OCI-LY1 (cell line): Measurements from ENCODE around the gene RSRP1.

Experiments
- H2AFZ ChIP-seq: fragments of 200-600 bp; sonication (generic), shearing (Covaris generic); 2 replicates; pipeline ENCODE4 v1.6.0; 2014; ENCODE audit warnings: antibody characterized with exemption, mild to moderate bottlenecking, low read length
- H3F3A ChIP-seq: fragments of 200-600 bp; sonication (generic), shearing (Covaris generic); 2 replicates; pipeline ENCODE4 v1.6.0; 2014; ENCODE audit warnings: mild to moderate bottlenecking, antibody characterized with exemption, low read length, moderate library complexity; ENCODE audit not compliant: insufficient read depth
- H3K27ac ChIP-seq: fragments of 200-600 bp; sonication (generic); 2 replicates; pipeline ENCODE4 v1.5.1; 2014; ENCODE audit warnings: low read length, mixed run types, mild to moderate bottlenecking, low read depth; ENCODE audit not compliant: poor library complexity, severe bottlenecking
- H3K27me3 ChIP-seq: fragments of 200-600 bp; sonication (generic); 2 replicates; pipeline ENCODE4 v1.6.0; 2014; ENCODE audit warnings: antibody characterized with exemption, mild to moderate bottlenecking, low read length, moderate library complexity; ENCODE audit not compliant: insufficient read depth
- H3K36me3 ChIP-seq: fragments of 200-600 bp; sonication (generic); 2 replicates; pipeline ENCODE4 v1.6.1; 2014; ENCODE audit warnings: mild to moderate bottlenecking, antibody characterized with exemption, low read length, moderate library complexity, mixed read lengths; ENCODE audit not compliant: insufficient read depth
- H3K4me1 ChIP-seq: fragments of 200-600 bp; sonication (generic); 2 replicates; pipeline ENCODE4 v1.5.1; 2014; ENCODE audit warnings: mild to moderate bottlenecking, low read length, moderate library complexity; ENCODE audit not compliant: insufficient read depth, severe bottlenecking
- H3K4me2 ChIP-seq: fragments of 200-600 bp; sonication (generic), shearing (Covaris generic); 2 replicates; pipeline ENCODE4 v1.6.1; 2014; ENCODE audit warnings: low read length
- H3K4me3 ChIP-seq: fragments of 200-600 bp; sonication (generic); 2 replicates; pipeline ENCODE4 v1.5.1; 2014; ENCODE audit warnings: low read length, low read depth, mild to moderate bottlenecking, mixed read lengths; ENCODE audit not compliant: poor library complexity, severe bottlenecking
- H3K79me2 ChIP-seq: fragments of 200-600 bp; shearing (Covaris generic); 2 replicates; pipeline ENCODE4 v1.6.1; 2016; ENCODE audit warnings: mixed run types, low read length, mixed read lengths; ENCODE audit not compliant: insufficient read depth
- H3K9ac ChIP-seq: fragments of 200-600 bp; sonication (generic), shearing (Covaris generic); 2 replicates; pipeline ENCODE4 v1.6.1; 2014; ENCODE audit warnings: mild to moderate bottlenecking, low read length, mixed read lengths
- H3K9me2 ChIP-seq: fragments of 200-600 bp; sonication (generic), shearing (Covaris generic); 2 replicates; pipeline ENCODE4 v1.6.1; 2014; ENCODE audit warnings: low read depth, mild to moderate bottlenecking, low read length, mixed read lengths
- H3K9me3 ChIP-seq: fragments of 200-600 bp; shearing (Covaris generic); 2 replicates; pipeline ENCODE4 v1.6.1; 2014; ENCODE audit warnings: low read length, mixed read lengths
- H4K20me1 ChIP-seq: fragments of 200-600 bp; sonication (generic), shearing (Covaris generic); 2 replicates; pipeline ENCODE4 v1.6.0; 2016; ENCODE audit warnings: mild to moderate bottlenecking, low read length; ENCODE audit not compliant: insufficient read depth
- EZH2 ChIP-seq: fragments of 200-600 bp; sonication (generic), shearing (Covaris generic); IDR thresholded peaks from 2 replicates; pipeline ENCODE4 v1.8.0; 2017; ENCODE audit warnings: borderline replicate concordance, mixed run types, mild to moderate bottlenecking, antibody characterized with exemption, low read length, moderate library complexity, mixed read lengths
- TF ChIP-seq, protein P1 (sequence below): fragments of 200-600 bp; sonication (generic), shearing (Covaris generic); IDR thresholded peaks from 2 replicates; pipeline ENCODE4 v1.5.1; 2017; ENCODE audit warnings: mild to moderate bottlenecking, antibody characterized with exemption, low read length, moderate library complexity, mixed read lengths

RSRP1 gene

DNA sequence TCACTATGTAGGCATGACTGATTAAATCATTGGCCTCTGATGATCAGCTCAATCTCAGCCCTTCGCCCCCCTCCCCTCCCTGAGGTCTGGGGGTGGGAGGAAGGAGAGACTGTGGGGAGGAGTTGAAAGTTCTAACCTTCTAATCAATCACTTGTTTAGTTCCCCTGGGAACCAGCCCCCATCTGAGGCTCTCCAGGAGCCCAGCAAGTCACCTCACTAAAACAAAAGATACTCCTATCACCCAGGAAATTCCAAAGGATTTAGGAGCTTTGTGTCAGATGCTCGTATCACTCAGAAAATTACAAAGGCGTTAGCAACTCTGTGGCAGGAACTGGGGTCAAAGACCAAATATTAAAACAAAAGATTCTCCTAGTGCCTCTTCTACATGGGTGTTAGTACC is 36.5 kb downstream of the RSRP1 start:
- H3K9me2 ChIP-seq, result no peaks in the 10 kb centered on the region
- no peaks in the 10 kb centered on the region for H3K9me3 ChIP-seq
- no peak overlapping the region for H2AFZ ChIP-seq
- H3F3A ChIP-seq, result no peaks in the 10 kb centered on the region
- no peak overlapping the region for H3K9ac ChIP-seq
- no peak overlapping the region for H3K27ac ChIP-seq
- H4K20me1 ChIP-seq, result no peaks in the 10 kb centered on the region
- H3K36me3 ChIP-seq, result no peaks in the 10 kb centered on the region
- TF ChIP-seq, protein P1, sequence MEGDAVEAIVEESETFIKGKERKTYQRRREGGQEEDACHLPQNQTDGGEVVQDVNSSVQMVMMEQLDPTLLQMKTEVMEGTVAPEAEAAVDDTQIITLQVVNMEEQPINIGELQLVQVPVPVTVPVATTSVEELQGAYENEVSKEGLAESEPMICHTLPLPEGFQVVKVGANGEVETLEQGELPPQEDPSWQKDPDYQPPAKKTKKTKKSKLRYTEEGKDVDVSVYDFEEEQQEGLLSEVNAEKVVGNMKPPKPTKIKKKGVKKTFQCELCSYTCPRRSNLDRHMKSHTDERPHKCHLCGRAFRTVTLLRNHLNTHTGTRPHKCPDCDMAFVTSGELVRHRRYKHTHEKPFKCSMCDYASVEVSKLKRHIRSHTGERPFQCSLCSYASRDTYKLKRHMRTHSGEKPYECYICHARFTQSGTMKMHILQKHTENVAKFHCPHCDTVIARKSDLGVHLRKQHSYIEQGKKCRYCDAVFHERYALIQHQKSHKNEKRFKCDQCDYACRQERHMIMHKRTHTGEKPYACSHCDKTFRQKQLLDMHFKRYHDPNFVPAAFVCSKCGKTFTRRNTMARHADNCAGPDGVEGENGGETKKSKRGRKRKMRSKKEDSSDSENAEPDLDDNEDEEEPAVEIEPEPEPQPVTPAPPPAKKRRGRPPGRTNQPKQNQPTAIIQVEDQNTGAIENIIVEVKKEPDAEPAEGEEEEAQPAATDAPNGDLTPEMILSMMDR, result no peak
- TF ChIP-seq EZH2, result no peak
- no peak overlapping the region for H3K4me2 ChIP-seq
- no peak overlapping the region for H3K4me3 ChIP-seq
- no peaks in the 10 kb centered on the region for H3K79me2 ChIP-seq
- H3K27me3 ChIP-seq, result 0 out of 2 replicates have a peak, but pooled peaks cover 4% of the 10 kb centered on the region
- H3K4me1 ChIP-seq, result no peaks in the 10 kb centered on the region

DNA sequence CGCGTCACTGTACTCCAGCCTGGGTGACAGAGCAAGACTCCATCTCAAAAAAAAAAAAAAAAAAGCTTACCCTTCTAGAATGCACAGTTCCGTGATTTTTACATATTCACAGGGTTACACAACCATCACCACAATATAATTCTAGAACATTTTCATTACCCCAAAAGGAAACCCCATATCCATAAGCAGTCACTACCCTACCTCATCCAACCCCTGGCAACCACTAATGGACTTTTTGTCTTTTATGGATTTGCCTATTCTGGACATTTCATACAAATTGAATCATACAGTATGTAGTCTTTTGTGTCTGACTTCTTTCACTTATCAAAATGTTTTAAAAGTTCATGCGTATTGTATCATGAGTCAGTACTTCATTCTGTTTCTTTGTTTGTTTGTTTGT is 37.7 kb downstream of the RSRP1 start:
- H3K27me3 ChIP-seq, result 0 out of 2 replicates have a peak, but pooled peaks cover 4% of the 10 kb centered on the region
- H3K9ac ChIP-seq, result no peak overlapping the region
- H3K79me2 ChIP-seq, result no peaks in the 10 kb centered on the region
- no peak overlapping the region for H2AFZ ChIP-seq
- no peaks in the 10 kb centered on the region for H3K4me1 ChIP-seq
- H3K9me3 ChIP-seq, result no peaks in the 10 kb centered on the region
- TF ChIP-seq EZH2, result no peak
- TF ChIP-seq, protein P1, result no peak
- no peak overlapping the region for H3K27ac ChIP-seq
- no peaks in the 10 kb centered on the region for H3K9me2 ChIP-seq
- no peak overlapping the region for H3K4me3 ChIP-seq
- H3F3A ChIP-seq, result no peaks in the 10 kb centered on the region
- H3K36me3 ChIP-seq, result no peaks in the 10 kb centered on the region
- H3K4me2 ChIP-seq, result no peak overlapping the region
- no peaks in the 10 kb centered on the region for H4K20me1 ChIP-seq

DNA sequence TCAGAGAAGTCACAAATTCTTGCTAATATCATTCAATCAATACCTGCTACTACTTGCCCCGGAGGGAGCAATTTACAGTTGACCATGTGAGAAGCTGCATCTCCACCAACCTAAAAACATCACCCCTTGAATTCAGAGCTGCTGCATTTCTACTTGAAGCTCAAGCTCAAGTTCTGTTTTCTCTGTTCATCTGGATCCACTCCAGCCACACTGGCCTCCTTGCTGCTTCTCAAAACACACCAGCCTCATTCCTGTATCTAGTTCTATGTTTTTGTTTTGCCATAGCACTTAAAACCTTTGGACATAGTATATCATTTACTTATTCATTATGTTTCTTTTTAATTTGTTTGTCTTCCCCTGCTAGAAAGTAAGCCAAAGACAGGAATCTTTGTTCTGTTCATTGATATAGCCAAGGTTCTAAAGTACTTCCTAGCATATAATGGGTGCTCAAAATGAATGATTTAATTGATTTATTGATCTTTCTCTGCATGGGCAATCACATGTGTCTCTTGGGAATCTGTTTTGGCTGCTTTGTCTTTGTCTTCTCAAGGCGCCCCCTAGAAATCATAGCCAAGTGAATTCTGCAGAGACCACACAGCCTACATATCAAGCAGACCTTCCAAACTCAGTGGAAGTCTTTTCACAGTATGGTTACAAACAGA is 38.6 kb downstream of the RSRP1 start:
- Histone ChIP-seq H3K4me2 (no peak overlapping the region), H3K4me3 (no peak overlapping the region), H3K27ac (no peak overlapping the region), H3K79me2 (no peaks in the 10 kb centered on the region), H4K20me1 (no peaks in the 10 kb centered on the region), H3K9me3 (no peaks in the 10 kb centered on the region), H2AFZ (no peak overlapping the region), H3K9ac (no peak overlapping the region), H3K27me3 (0 out of 2 replicates have a peak, but pooled peaks cover 4% of the 10 kb centered on the region), H3K9me2 (no peaks in the 10 kb centered on the region), H3K4me1 (no peaks in the 10 kb centered on the region), H3K36me3 (no peaks in the 10 kb centered on the region), H3F3A (no peaks in the 10 kb centered on the region)
- TF ChIP-seq, protein P1, result 0 out of 2 replicates have a peak, but pooled peaks have one; percentile 10
- no peak for TF ChIP-seq EZH2
